HG02610 (cell line): Measurements from ENCODE around the gene CDKAL1.
"Not testable (repeated sequence)": the region's sequence is repeated elsewhere in the genome, so short reads cannot be mapped to it uniquely, and the experiment has no call there.

Source experiments
- ATAC-seq: cut with Tn5 transposase; IDR thresholded peaks from one replicate; pipeline ENCODE4 v1.9.1; 2021; ENCODE audit warnings: mild to moderate bottlenecking, moderate library complexity; ENCODE audit not compliant: unreplicated experiment

The CDKAL1 gene

GRCh38 chr6:20534295-20535262 lies at the start of gene CDKAL1:
Gene CDKAL1 (plus strand): TSS chr6:20534457. CDS start chr6:20546351, 11,894 bp downstream.
- peak; percentile 73 for ATAC-seq

- ATAC-seq, result no peak
Observed at GRCh38 chr6:20486641-20487040, 47.6 kb upstream of the CDKAL1 start.

- ATAC-seq, result no peak
Observed at GRCh38 chr6:20487669-20488375, 46.4 kb upstream of the CDKAL1 start.

DNA sequence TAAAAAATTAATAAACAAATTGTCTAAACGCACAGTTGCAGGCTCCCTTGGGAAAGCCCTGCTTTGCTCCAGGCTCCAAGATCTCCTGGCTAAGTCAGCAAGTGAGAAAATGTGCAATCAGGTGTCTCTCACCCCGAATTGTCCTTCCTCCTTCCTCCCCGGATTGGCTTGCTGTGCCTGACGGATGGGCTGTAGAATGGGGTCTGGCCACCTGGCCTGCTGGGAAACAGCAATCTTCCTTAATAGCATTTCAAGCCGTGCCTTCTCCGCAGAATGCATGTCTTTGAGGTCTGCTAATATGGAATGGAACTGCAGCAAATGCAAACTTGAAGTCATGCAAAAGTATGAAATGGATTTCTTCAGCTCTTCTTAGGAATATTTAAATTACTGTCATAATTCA lies 43.7 kb upstream of the CDKAL1 start:
- ATAC-seq, result no peak

DNA sequence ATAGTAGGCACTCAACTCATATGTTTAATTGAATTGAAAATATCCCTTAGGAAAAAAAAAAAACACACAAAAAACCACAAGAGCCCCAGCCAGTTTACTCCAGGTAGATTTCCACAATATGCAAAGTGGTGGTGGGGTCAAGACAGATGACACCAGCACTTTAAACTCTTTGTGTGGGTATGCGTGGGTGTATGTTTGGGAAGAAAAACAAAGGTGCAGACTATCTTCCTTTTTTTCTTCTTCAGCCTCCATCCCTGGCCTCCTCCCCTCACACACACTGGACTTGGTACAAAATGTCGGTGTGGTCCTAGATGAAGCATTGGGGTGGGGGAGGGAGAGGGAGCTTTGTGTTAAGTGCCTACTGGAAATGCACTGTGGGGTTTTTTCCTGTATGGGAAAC lies 42.2 kb upstream of the CDKAL1 start:
- ATAC-seq, result no peak

GRCh38 chr6:20497216-20498040 lies 36.8 kb upstream of the CDKAL1 start:
- no peak for ATAC-seq

DNA sequence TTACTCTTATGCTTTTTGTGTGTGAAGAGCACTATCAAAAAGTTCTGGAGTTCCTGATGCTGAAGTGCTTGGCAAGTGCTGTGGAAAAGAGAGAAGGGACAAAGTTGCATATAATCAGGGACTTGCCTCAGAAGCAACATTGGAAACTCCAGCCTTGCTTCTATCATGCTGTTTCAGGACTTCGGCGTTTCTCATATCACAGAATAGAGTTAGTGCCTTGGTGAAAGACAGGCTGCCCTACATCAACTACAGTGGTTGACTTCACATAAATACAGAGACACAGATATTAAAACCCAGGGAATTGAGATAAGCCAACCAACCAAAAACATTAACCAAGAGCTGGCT lies 36.2 kb upstream of the CDKAL1 start:
- ATAC-seq, result no peak

DNA sequence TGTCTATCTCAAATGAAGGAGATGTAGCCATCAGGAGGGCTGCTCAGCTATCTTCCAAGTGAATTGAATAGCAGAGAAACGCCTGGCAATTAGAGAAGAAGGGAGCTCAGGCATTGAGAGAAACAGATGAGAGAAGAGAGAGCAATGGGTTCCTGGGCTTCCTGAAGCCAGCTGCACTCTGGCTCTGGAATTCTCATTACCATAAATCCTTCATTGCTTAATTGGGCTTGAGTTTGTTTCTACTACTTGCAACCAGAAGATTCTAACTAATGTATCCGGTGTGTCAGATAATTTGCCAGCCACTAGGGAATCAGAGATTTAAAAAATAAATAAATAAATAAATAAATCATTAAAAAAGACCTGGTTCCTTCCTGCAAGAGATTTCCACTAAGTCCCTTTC lies 25.0 kb upstream of the CDKAL1 start:
- ATAC-seq, result no peak

GRCh38 chr6:20511852-20512251 lies 22.4 kb upstream of the CDKAL1 start:
- ATAC-seq, result no peak

DNA sequence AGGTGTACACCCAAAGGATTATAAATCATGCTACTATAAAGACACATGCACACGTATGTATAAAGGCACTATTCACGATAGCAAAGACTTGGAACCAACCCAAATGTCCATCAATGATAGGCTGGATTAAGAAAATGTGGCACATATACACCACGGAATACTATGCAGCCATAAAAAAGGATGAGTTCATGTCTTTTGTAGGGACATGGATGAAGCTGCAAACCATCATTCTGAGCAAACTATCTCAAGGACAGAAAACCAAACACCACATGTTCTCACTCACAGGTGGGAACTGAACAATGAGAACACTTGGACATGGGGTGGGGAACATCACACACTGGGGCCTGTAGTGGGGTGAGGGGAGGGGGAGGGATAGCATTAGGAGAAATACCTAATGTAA lies 9.0 kb upstream of the CDKAL1 start:
- not testable (repeated sequence) for ATAC-seq

GRCh38 chr6:20529086-20529448 lies 5.2 kb upstream of the CDKAL1 start:
- ATAC-seq, result not testable (repeated sequence)

DNA sequence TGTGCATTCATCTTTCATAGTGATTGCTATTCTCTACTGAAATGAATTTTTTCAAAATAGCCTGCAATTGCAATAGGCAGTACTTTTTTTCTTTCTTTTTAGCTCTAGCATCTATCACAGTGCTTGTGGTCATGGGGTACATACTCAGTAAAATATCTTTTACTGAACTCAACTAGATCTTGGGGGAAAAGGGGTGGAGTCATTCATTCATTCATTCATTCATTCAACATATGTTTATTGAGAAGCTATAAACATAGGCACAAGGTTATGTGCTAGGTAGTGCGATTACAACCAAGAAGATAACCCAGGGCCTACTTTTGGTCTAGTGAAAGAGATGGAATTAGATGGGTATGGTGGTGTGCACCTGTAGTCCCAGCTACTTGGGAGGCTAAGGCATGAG lies 1.4 kb upstream of the CDKAL1 start:
- no peak for ATAC-seq

- peak; percentile 7 for ATAC-seq
Observed at GRCh38 chr6:20533746-20534294, 437 bp upstream of the CDKAL1 start.

- ATAC-seq, result no peak
Observed at GRCh38 chr6:20538131-20538662, 3.9 kb downstream of the CDKAL1 start.

DNA sequence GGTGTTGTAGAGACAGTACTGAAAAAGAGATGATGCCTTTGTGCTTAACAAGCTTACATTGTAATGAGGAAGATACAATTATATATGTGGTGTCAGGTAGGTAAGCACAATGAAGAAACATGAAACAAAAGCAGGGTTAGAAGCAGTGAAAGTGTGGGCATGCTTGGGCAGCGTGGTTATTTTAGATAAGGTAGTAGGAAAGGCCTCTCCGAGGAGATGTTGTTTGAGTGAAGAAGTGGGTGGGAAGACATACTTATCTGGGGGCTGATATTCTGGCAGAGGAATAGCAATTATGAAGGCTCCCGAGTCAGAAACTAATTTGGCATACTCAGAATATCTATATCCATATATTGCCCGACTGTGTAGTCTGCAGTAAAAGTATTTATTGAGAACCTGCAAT lies 4.7 kb downstream of the CDKAL1 start:
- ATAC-seq, result no peak

DNA sequence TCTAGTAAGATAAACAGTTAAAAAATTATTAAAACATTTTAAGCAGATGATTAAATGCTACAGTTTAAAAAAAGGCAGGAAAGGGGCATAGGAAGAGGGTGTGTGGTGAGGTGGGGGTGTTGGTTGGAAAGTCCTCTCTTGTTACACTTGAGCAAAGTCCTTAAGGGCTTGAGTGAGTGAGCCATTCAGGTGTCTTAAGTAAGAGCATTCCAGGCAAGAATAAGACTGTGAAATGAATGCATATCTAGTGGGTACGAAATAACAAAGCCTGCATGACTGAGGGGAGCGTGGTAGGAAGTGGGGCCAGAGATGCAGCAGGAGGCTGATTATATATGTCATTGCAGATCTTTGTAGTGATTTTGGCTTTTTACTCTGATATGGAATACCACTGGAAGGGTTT lies 5.1 kb downstream of the CDKAL1 start:
- no peak for ATAC-seq

DNA sequence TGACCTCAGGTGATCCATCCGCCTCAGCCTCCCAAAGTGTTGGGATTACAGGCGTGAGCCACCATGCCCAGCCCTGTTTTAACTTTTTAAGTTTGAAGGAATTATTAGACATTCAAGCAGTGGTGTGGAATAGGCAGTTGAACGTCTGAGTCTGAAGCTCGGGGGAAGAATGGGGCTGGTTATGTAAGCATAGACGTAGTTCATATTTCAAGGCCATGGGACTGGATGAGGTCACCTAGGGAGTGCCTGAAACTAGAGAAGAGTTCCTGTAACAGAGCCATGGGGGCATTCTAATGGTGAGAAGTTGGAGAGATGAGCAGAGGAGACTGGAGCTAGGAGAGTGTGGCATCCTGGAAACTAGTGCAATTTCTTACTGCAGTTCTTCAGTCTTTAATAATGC lies 6.4 kb downstream of the CDKAL1 start:
- ATAC-seq, result no peak

DNA sequence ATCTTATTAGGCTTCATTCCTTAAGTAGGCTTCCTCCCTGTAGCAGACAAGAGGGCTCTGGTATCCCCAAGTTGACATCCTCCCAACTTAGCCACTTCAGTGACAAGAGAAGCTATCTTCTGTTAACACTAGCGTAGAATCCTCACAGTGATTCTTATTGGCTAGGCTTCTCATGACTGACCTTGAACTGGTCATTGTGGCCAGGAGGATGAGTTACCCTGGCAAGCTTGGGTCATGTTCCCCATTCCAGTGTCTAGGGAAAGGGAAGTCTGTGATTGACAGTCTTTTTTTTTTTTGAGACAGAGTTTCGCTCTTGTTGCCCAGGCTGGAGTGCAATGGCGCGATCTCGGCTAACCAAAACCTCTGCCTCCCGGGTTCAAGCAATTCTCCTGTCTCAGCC lies 7.1 kb downstream of the CDKAL1 start:
- no peak for ATAC-seq

DNA sequence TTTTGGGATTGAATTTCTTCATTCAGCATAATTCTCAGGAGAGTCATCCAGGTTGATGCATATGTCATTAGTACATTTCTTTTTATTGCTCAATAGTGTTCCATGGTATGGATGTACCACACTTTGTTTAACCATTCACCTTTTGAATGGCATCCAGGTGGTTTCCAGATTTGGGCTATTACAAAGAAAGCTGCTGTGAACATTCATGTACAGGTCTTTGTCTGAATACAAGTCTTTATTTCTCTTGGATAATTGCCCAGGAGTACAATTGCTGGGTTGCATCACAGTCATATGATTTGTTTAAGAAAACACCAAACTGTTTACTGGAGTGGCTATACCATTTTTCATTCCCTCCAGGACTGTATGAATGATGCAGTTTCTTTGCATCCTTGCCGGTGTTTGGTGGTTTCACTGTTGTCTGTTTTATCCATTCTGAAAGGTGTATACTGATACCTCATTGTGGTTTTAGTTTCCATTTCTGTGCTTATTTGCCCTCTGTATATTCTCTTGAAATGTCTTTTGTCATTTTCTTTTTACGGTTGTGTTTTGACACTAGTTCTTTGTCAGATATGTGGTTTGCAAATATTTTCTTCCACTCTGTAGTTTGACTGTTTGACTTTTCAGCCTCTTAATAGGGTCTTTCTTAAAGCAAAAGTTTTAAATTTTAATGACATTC lies 8.8 kb downstream of the CDKAL1 start:
- ATAC-seq, result peak; percentile 98

DNA sequence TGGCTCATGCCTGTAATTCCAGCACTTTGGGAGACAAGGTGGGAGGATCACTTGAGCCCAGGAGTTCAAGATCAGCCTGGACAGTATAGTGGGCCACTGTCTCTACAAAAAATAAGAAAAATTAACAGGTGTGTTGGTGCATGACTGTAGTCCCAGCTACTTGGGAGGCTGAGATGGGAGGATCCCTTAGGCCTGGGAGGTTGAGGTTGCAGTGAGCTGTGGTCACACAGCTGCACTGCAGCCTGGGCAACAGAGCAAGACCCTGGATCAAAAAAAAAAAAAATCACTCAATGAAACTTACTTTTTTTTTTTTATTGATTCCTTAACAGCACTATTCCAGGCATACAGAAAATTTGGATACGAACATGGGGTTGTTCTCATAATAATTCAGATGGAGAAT lies 14.0 kb downstream of the CDKAL1 start:
- ATAC-seq, result no peak
